Kidney capillary endothelial cell (primary cell): ENCODE measurements around the gene AKR1B1.

Source experiments
- DNase-seq: peaks from one replicate; pipeline ENCODE4 v3.0.0-alpha.2; 2018; ENCODE audit warnings: low spot score

Gene AKR1B1

DNA sequence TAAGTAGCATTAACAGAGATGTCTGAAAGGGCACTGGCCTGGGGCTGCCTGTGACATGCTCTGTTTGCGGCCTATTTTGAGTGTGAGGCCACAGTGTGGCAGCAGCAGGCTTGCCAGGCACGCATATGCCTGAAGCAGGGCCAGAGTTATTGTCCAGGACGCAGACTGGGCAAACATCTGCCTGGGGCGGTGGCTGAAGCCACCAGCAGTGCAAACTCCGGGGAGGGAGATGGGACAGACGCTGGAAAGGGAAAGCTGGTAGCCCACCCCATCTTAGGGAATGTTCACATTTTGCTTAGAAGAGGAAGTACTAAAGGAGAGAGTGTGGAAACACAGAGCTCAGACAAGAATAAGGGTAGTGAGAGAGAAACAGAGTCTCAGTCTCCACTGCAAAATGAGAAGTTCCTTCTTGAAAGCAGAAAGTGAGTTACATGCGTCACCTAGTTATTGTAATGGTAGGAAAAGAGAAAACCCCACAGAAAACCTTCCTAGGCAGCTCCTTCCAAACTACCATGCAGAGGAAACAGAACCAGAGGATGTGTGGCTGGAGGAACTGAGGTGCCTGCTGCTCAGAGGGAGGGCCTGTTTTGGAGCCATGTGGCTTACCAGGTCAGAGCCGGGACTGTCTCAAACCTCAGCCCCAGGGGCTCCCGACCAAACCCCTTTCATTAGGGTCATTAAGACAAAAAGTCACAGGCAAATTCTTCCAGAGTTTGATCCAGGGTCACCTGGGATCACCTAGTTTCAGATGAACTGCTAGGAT, 14.5 kb downstream of the AKR1B1 start:
- no peak for DNase-seq

DNA sequence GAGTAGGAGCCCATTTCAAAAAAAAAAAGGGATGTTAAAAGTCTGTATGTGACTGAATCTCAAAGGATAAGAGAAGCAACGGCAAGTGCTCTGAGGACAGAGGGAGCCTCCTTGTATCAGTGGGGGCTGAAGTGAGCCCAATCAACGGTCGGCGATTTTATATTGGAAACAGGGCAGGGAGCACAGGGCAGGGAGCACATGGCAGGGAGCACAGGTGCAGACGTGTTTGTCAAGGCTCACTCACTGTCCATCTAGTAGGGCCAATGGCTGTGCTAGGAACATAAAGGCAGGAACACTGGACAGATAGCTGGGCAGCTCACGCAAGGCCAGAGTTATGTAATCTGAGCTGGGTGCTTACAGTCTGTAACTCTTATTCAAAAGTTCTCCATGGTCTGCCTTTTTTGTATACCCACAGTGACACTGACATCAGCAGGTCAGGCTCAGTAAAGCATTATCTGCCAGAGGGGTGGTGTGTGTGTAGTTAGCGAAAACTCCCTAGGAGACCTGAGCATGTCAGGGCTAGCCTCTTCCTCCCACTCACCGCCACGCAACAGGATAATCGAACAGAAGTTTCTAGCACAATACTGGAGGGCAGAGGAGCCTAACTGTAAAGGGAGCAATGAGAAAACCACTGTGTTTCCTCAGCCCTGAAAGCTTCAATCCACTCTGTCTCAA, 15.4 kb downstream of the AKR1B1 start:
- no peak for DNase-seq

GRCh38 chr7:134442441-134443220, 16.3 kb downstream of the AKR1B1 start:
- no peak for DNase-seq

DNA sequence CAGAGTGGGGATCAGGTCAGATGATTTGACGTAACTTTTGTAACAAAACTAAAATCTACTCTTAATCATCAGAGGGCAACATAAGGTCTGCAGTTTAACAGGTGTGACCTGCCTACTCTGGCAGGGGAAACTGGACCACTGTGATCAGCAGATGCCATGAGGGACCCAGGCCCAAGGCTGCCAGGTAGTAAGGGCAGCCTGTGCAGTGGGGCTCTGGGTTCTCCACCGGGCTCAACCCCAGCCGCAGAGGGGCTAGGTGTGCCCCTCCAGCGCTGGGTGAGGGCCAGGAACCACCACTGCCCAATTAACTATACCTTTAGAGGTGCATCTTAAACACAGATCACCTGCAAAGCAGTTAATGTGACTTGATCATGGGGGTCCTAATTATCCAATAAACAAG, 17.6 kb downstream of the AKR1B1 start:
- DNase-seq, result no peak

- DNase-seq, result no peak
Observed at GRCh38 chr7:134440476-134440875, 18.4 kb downstream of the AKR1B1 start.

DNA sequence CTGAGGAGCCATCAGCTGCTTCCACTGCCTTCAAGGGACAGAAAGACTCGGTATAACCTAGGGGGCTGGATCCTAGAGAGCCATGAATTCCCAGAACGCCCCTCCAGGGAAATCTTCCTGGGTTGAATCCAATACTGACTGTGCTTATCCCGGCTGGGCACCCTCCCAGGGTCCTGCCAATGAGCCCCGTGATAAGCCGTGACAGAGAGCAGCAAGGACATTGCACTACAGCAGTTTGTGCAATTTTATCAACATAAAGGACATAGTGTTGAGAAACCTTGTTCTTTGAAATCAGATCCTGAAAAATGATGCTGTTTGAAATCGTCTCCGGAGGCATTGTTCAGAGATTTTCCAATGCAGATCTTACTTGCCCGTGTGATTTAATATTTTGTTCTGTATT, 18.8 kb downstream of the AKR1B1 start:
- DNase-seq, result no peak

DNA sequence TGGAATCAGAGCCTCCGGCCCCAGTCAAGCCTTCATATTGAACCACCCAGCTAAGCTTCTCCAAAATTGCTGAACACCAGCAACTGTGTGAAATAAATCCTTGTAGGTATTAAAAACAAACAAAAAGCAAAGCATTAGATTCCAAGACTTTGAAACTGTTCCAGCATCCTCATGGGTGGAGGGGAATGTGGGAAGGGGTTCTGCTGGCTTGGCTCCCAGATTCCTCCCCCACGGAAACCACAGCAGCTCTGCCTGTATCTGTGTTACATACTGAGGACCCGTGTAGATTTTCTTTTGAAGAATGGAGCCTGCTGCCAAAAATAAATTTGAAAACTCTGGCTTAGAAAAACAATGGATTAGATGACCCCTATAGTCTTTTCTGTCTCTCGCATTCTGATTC, 20.0 kb downstream of the AKR1B1 start:
- DNase-seq, result no peak

GRCh38 chr7:134435161-134435920, 23.6 kb downstream of the AKR1B1 start:
- DNase-seq, result no peak

- no peak for DNase-seq
Observed at GRCh38 chr7:134434701-134435100, 24.2 kb downstream of the AKR1B1 start.

DNA sequence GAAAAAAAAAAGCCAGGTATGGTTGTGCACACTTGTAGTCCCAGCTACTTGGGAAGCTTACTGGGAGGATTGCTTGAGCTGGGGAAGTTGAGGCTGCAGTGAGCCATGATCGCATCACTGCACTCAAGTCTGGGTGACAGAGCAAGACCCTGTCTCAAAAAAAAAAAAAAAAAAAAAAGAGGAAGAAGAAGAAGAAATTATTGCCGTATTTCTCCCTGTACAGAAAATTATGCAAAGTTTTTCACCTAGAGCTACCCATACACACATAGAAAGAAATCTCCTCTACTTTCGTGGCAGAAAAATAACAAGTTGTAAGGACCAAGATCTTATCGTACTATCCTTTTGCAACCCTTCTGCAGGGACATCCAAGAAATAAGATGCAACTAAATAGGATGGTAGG, 25.5 kb downstream of the AKR1B1 start:
- DNase-seq, result no peak

DNA sequence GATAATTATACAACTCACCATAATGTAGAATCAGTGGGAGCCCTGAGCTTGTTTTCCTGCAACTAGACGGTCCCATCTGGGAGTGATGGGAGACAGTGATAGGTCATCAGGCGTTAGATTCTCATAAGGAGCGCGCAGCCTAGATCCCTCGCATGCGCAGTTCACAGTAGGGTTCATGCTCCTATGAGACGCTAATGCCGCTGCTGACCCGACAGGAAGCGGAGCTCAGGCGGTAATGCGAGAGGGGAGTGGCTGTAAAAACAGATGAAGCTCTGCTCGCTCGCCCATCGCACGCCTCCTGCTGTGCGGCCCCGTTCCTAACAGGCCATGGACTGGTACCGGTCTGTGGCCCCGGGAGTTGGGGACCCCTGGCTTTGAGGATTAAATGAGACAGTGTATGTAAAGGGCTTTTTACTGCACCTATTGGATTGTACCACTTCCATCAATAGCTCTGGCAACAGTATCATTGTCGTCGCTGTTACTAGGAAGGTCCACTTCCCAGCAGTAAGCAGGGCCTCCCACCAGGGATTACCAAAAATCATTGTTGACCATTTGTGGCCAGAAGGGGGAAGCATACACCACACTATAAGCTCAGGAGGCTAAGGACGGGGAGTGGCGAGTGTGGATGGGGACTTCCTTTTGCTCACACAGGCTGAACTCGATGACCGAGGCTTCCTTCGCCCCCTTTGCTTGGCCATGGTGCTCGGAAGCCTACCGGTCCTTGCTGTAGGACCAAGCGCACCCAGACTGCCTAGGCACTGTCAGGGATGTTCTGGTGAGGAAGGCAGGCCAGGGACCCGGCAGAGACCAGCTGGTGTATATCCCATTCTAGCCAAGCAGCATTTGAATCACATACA, 26.4 kb downstream of the AKR1B1 start:
- DNase-seq, result peak; percentile 92

DNA sequence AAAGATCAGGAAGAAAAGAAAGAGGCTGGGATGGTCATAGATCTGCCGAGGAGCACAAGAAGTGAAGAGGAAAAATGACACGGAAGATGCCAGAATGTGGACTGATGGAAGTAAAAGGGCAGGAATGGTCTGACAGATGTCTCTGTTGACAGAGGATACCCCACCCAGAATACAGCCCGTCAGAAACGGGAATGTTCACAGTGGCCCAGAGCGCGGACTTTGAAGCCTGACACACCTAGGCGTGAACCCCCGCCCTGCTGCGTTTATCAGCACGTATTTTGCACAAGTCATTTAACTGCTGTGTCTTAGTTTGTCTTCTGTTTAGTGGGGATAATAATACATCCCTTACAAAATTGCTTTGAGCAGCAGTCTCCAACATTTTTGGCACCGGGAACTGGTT, 27.1 kb downstream of the AKR1B1 start:
- DNase-seq, result no peak

- DNase-seq, result no peak
Observed at GRCh38 chr7:134429481-134429880, 29.4 kb downstream of the AKR1B1 start.

- DNase-seq, result no peak
Observed at GRCh38 chr7:134428942-134429341, 30.0 kb downstream of the AKR1B1 start.

- DNase-seq, result no peak
Observed at GRCh38 chr7:134427896-134428295, 31.0 kb downstream of the AKR1B1 start.

DNA sequence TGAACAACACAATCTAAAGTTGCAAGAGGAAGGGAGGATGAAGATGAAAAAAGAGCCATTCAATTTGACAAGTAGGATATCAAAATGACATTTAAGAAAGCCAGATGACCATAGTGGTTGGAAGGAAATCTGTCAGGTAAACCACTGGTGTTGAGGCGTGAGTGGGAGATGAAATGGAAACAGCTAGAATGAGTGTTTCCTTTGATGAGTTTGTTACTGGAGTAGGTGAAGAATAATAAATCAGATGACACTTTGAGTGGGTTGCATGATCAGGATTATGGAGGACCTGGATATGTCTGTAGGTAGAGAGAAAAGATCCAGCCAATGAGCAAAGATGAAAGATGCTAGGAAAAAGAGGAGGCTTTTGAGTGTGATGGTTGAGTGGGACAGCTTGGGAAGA, 33.1 kb downstream of the AKR1B1 start:
- no peak for DNase-seq

GRCh38 chr7:134422638-134423037, 36.3 kb downstream of the AKR1B1 start:
- DNase-seq, result peak; percentile 53

- peak; percentile 83 for DNase-seq
Observed at GRCh38 chr7:134422008-134422407, 36.9 kb downstream of the AKR1B1 start.

DNA sequence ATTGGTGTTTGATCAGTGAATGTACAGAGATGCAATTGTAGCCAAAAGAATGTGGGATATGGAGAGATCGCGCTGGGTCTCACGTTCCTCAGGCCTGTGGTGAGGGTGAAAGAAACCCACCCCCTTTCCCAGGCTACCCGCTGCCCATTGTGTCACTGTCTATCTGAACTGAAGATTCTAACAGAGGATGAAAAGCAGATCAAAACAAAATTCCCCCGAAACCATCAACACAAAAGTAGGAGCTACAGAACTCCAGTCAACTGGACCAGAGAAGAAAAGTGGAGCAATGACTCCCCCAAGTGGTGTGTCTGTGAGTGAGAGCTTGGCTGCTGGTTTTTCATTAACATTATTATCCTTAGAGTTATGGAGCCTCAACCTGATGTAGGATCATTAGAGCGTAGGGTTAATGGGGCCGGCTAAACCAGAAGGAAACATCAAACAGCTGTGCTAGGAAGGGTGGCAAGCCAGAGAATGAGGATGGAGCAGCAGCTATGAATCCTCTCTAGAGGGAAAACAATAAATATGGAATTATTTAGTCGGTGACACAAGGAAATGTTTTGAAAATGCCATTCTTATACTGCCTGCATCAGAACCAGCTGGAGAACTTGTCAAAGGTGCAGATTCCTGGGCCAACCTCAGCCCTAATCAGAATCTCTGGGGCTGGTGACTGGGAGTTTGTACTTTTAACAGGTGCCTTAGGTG, 38.3 kb downstream of the AKR1B1 start:
- DNase-seq, result peak; percentile 64

DNA sequence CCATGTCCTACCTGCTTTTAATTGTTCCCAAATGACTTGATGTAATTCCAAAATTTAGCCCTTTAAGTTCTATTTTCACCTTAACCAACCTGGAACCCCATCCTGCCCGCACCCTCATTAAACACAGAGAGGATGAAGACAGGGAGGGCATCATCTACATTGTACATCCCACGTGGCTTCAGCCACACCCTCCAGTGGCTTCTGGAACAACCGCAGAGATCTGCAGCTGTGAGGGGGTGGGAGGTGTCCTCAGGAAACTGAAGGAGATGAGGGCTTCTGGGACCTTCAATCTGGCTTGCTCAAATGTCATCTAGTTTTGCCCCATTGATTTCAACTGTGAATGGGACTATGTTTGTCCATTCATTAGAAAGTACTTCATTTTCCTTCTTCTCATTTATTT, 39.0 kb downstream of the AKR1B1 start:
- no peak for DNase-seq

DNA sequence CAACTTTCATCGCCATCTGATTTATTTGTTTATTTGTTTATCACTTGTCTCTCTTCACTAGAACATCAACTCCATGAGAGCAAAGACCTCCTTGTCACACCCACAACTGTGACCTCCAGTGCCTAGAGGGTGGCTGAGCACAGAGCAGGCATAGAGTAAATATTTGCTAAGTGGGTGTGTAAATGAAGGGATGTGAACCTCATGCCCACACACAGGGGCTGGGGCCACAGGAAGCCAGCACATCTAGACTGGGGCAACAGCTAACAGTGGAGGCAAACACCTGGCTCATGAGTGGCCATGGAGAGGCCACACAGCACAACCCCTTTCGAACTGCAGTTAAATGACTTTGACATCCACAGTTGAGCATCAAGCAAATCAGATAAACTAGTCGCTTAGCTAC, 39.8 kb downstream of the AKR1B1 start:
- no peak for DNase-seq
